SU-DHL-6 (cell line): Measurements from ENCODE around the gene DDR2.
"Not testable (repeated sequence)": the region's sequence is repeated elsewhere in the genome, so short reads cannot be mapped to it uniquely, and the experiment has no call there.

ENCODE experiments used
- H2AFZ ChIP-seq: fragments of 200-600 bp; sonication (generic); 2 replicates; pipeline ENCODE4 v1.6.1; 2014; ENCODE audit warnings: low read depth, mild to moderate bottlenecking, moderate library complexity, mixed read lengths, antibody characterized with exemption, low read length; ENCODE audit not compliant: severe bottlenecking
- H3F3A ChIP-seq: fragments of 200-600 bp; shearing (Covaris generic); 2 replicates; pipeline ENCODE4 v1.6.0; 2016; ENCODE audit warnings: antibody characterized with exemption, mild to moderate bottlenecking; ENCODE audit not compliant: insufficient read depth
- H3K27ac ChIP-seq: fragments of 200-600 bp; sonication (generic); 2 replicates; pipeline ENCODE4 v1.5.1; 2016; ENCODE audit warnings: low read depth, mild to moderate bottlenecking, low read length, moderate library complexity, mixed read lengths
- H3K27me3 ChIP-seq: fragments of 200-600 bp; sonication (generic), shearing (Covaris generic); 2 replicates; pipeline ENCODE4 v1.6.0; 2014; ENCODE audit warnings: mild to moderate bottlenecking, low read length
- H3K36me3 ChIP-seq: fragments of 200-600 bp; sonication (generic); 2 replicates; pipeline ENCODE4 v1.6.1; 2014; ENCODE audit warnings: mild to moderate bottlenecking, low read length, mixed read lengths
- H3K4me2 ChIP-seq: fragments of 300-600, 200-600 bp; shearing (Covaris generic), sonication (generic); 2 replicates; pipeline ENCODE4 v1.6.0; 2014; ENCODE audit warnings: low read length, low read depth, mild to moderate bottlenecking; ENCODE audit not compliant: poor library complexity, severe bottlenecking
- H3K4me3 ChIP-seq: fragments of 200-600 bp; sonication (generic); 2 replicates; pipeline ENCODE4 v1.5.1; 2014; ENCODE audit warnings: antibody characterized with exemption, low read length, mild to moderate bottlenecking, mixed read lengths; ENCODE audit not compliant: insufficient read depth, poor library complexity, severe bottlenecking
- H3K79me2 ChIP-seq: fragments of 200-600 bp; sonication (generic); 2 replicates; pipeline ENCODE4 v1.6.1; 2014; ENCODE audit warnings: mild to moderate bottlenecking, low read length, moderate library complexity; ENCODE audit not compliant: insufficient read depth
- H3K9ac ChIP-seq: fragments of 200-600 bp; sonication (generic); 2 replicates; pipeline ENCODE4 v1.7.0; 2014; ENCODE audit warnings: mild to moderate bottlenecking, low read length
- H3K9me2 ChIP-seq: fragments of 200-600 bp; sonication (generic); replicated peaks from 2 replicates; pipeline ENCODE4 v1.6.1; 2014; ENCODE audit warnings: low read length; ENCODE audit not compliant: insufficient read depth
- H3K9me3 ChIP-seq: fragments of 200-600 bp; sonication (generic); 2 replicates; pipeline ENCODE4 v1.6.1; 2014; ENCODE audit warnings: low read length, mixed read lengths; ENCODE audit not compliant: insufficient read depth
- H4K20me1 ChIP-seq: fragments of 200-600 bp; sonication (generic); 2 replicates; pipeline ENCODE4 v1.6.1; 2014; ENCODE audit warnings: low read depth, mild to moderate bottlenecking, antibody characterized with exemption, low read length, moderate library complexity, mixed read lengths
- EZH2phosphoT487 ChIP-seq: fragments of 200-600 bp; sonication (generic), shearing (Covaris generic); conservative IDR thresholded peaks from 2 replicates; pipeline ENCODE4 v1.6.1; 2018; ENCODE audit warnings: mild to moderate bottlenecking, antibody characterized with exemption, low read length, moderate library complexity, mixed read lengths
- TF ChIP-seq, protein P1 (sequence below): fragments of 200-600 bp; sonication (generic); IDR thresholded peaks from one replicate; pipeline ENCODE4 v1.5.1; 2017; ENCODE audit warnings: antibody characterized with exemption, mild to moderate bottlenecking, low read length, moderate library complexity; ENCODE audit not compliant: insufficient read depth, poor library complexity, severe bottlenecking

DDR2 gene

DNA sequence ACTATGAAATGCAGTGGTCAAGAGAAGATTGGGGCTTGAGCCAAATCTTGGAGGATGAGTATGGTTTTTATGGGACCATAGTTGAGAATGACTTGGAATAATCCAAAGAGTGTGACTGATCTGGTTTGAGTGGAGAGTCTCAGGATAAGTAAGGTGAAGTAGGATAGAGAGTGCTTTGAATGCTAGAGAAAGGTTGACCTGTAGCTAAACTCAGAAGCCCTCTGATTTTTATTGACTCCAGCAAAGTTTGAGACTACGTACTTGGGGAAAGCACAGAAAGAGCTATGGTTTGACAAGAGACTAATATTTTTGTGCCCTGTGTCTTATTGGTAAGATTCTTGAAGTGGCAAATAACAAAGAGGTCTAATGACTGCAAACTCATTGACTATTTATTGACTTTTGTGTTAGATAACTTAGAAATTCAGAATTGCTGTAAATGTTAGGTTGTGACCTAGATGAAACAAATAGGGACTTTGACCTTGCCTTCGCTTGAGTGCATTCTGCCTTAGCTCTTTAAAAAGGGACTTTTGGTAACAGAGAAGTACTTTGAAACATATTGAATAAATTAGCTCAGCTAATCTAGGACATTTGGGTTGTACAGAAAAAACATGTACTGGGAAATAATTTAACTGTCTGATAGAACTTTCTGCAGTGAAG lies 35.6 kb upstream of the DDR2 start:
- TF ChIP-seq EZH2phosphoT487: no peak
- TF ChIP-seq, protein P1, sequence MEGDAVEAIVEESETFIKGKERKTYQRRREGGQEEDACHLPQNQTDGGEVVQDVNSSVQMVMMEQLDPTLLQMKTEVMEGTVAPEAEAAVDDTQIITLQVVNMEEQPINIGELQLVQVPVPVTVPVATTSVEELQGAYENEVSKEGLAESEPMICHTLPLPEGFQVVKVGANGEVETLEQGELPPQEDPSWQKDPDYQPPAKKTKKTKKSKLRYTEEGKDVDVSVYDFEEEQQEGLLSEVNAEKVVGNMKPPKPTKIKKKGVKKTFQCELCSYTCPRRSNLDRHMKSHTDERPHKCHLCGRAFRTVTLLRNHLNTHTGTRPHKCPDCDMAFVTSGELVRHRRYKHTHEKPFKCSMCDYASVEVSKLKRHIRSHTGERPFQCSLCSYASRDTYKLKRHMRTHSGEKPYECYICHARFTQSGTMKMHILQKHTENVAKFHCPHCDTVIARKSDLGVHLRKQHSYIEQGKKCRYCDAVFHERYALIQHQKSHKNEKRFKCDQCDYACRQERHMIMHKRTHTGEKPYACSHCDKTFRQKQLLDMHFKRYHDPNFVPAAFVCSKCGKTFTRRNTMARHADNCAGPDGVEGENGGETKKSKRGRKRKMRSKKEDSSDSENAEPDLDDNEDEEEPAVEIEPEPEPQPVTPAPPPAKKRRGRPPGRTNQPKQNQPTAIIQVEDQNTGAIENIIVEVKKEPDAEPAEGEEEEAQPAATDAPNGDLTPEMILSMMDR: no peak
- no peaks in the 10 kb centered on the region for H3K9me2 ChIP-seq
- H3K4me2 ChIP-seq: no peak overlapping the region
- no peaks in the 10 kb centered on the region for H3K27me3 ChIP-seq
- H3K9ac ChIP-seq: no peak overlapping the region
- H3K27ac ChIP-seq: no peak overlapping the region
- H4K20me1 ChIP-seq: no peaks in the 10 kb centered on the region
- no peak overlapping the region for H2AFZ ChIP-seq
- H3K4me3 ChIP-seq: no peak overlapping the region
- no peaks in the 10 kb centered on the region for H3K79me2 ChIP-seq
- peaks cover 11% of the 10 kb centered on the region; the same call in 1 of the 2 replicates for H3K36me3 ChIP-seq
- no peaks in the 10 kb centered on the region for H3F3A ChIP-seq
- no peaks in the 10 kb centered on the region for H3K9me3 ChIP-seq

DNA sequence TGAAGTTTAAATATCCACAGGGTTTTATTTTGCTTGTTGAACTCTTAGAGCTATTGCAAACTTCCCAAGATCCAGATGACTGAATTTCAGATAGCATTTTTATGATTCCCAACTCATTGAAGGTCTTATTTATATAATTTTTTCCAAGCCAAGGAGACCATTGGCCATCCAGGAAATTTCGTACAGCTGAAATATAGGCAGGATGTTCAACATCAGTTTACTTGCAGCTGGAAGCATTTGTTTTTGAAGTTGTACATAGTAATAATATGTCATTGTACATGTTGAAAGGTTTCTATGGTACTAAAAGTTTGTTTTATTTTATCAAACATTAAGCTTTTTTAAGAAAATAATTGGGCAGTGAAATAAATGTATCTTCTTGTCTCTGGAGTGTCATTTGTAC lies 32.8 kb upstream of the DDR2 start:
- no peaks in the 10 kb centered on the region for H3K9me2 ChIP-seq
- no peak for TF ChIP-seq EZH2phosphoT487
- TF ChIP-seq, protein P1: no peak
- H3K4me3 ChIP-seq: no peak overlapping the region
- no peak overlapping the region for H3K27ac ChIP-seq
- no peaks in the 10 kb centered on the region for H3K27me3 ChIP-seq
- no peak overlapping the region for H3K9ac ChIP-seq
- H3K9me3 ChIP-seq: no peaks in the 10 kb centered on the region
- no peaks in the 10 kb centered on the region for H4K20me1 ChIP-seq
- H2AFZ ChIP-seq: no peak overlapping the region
- H3K4me2 ChIP-seq: no peak overlapping the region
- no peaks in the 10 kb centered on the region for H3F3A ChIP-seq
- H3K79me2 ChIP-seq: no peaks in the 10 kb centered on the region
- H3K36me3 ChIP-seq: peaks cover 12% of the 10 kb centered on the region; the same call in 1 of the 2 replicates

DNA sequence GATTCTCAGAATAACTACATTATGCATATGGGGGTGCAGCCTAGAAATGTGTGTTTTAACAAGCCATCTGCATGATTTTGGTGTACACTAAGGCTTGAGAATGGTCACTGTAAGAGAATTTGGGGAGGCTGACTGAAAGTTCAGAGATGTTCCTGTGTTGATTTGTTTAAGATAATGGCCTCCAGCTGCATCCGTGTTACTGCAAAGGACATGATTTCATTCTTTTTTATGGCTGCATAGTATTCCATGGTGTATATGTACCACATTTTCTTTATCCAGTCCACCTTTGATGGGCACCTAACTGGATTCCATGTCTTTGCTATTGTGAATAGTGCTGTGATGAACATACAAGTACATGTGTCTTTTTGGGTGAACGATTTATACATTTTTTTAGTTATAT lies 29.1 kb upstream of the DDR2 start:
- not testable (repeated sequence) for H2AFZ ChIP-seq, H3K4me3 ChIP-seq, H3K27me3 ChIP-seq, H4K20me1 ChIP-seq, H3F3A ChIP-seq, H3K9me2 ChIP-seq, H3K9me3 ChIP-seq, H3K27ac ChIP-seq, H3K4me2 ChIP-seq, H3K9ac ChIP-seq, H3K79me2 ChIP-seq
- peaks cover 12% of the 10 kb centered on the region; the same call in 1 of the 2 replicates for H3K36me3 ChIP-seq

DNA sequence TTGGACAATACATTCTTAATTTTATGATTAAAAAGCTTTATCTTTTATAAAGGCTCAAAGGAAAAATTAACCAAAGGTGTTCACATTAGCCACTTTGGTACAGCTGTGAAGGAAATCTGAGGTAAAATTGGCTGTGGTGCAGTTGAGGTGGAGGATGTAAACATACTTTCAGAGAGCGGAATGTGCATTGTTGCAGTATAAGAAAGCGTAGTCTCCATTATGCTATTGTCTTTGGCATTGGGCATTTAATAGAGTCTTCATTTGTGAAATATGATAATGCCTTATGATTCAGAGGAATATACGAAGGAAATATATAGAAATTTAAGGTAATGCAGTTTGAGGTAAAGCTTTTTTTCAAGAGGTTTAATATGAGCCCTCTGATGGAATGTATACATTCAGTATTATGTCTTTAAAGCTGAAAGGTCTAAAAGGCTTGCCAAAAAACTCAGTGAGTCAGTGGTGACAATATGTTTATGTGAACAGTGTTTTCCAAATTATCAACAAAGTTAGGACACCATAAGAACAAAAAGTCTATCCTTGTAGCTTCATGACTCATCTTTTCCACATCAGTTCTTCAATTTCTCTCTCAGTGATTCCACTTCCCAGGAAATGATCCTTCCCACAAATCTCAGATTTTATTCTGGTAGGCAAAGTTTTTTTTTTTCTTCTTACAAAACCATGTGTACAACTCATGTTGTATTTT lies 26.9 kb upstream of the DDR2 start:
- Histone ChIP-seq H2AFZ (no peak overlapping the region), H3K9me2 (no peaks in the 10 kb centered on the region), H3K9ac (no peak overlapping the region), H3K4me3 (no peak overlapping the region), H3K4me2 (no peak overlapping the region), H3K36me3 (peaks cover 12% of the 10 kb centered on the region; the same call in 1 of the 2 replicates), H3K27ac (no peak overlapping the region), H4K20me1 (no peaks in the 10 kb centered on the region), H3K9me3 (no peaks in the 10 kb centered on the region), H3F3A (no peaks in the 10 kb centered on the region), H3K79me2 (no peaks in the 10 kb centered on the region), H3K27me3 (no peaks in the 10 kb centered on the region)
- no peak for TF ChIP-seq EZH2phosphoT487
- TF ChIP-seq, protein P1: no peak
